SK-N-MC (cell line): ENCODE results near the gene MALRD1.

ENCODE experiments used
- EZH2 ChIP-seq: fragments of 200-600 bp; sonication (generic); IDR thresholded peaks from one replicate; pipeline ENCODE4 v1.6.1; 2017; ENCODE audit warnings: antibody characterized with exemption
- FOXP2 ChIP-seq: optimal IDR thresholded peaks from 2 replicates; pipeline ENCODE3; 2011; ENCODE audit warnings: mild to moderate bottlenecking, moderate library complexity; ENCODE audit not compliant: insufficient read depth; ENCODE audit errors: extremely low read length, control extremely low read depth
- POLR2AphosphoS5 ChIP-seq: IDR thresholded peaks from 2 replicates; pipeline ENCODE4 v1.6.1; 2012; ENCODE audit warnings: mild to moderate bottlenecking, low read depth, low read length, borderline replicate concordance

DNA sequence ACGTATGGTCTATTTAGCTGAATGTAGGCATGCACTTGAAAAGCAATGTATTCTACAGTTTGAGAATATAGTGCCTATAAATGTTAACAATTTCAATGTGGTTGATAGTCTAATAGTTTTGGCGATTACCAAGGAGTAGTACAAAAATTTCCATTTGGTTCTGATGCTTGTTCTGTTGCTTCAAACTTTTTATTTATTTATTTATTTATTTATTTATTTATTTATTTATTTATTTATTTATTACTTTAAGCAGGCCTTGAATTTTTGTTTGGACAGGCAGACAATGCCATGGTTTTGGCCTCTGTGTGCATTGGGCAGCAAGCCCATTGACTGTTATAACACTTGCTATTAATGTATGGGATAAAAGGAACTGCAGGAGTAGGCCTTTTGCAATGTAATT, 36.5 kb upstream of the MALRD1 start:
- TF ChIP-seq EZH2 = no peak
- TF ChIP-seq POLR2AphosphoS5 = no peak
- no peak for TF ChIP-seq FOXP2
